D721Med (cell line): Measurements from ENCODE around the gene HSF5.

ENCODE experiments used
- DNase-seq: peaks from one replicate; pipeline ENCODE4 v3.0.0; 2011; ENCODE audit warnings: low spot score; ENCODE audit not compliant: insufficient read length
- FAIRE-seq: peaks from 2 replicates; lab custom pipeline; 2011; peaks lifted over from hg19 to GRCh38; lab: Jason Lieb, UNC
- CTCF ChIP-seq: IDR thresholded peaks from 2 replicates; pipeline ENCODE4 v1.5.1; 2012; ENCODE audit warnings: mild to moderate bottlenecking, control low read depth; ENCODE audit not compliant: insufficient read depth; ENCODE audit errors: missing control alignments

HSF5 gene

GRCh38 chr17:58412961-58413586, 75.1 kb downstream of the HSF5 start:
- DNase-seq (no peak), FAIRE-seq (no peak)
- TF ChIP-seq CTCF: no peak

DNA sequence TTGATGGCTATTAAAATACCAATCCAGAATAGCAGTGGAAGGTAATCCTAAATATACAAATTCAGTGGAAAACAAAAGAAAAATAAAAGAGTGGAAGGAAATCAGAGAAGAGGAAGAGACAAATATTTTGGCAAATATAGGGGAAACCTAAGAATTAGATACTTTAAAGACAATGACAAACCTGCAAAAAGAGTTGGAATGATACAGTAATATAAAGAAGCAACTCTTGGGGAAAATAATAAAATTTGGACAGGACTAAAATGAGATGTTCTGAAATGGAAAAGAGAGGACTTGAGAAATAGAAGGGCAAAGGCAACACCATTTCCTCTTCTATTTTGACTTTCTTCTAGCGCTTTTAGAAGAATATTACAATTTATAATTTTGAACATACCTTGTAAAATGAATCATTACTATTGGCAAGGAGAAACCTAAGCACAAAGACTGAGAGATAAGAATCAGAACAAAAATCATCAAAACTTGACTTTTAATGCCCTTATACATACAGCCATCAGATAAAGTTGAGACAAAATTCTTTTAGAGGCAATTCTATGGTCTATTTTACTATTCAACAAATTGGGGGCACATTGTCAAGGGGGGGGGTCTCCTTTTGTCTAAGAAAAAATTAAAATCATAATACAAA, 76.0 kb downstream of the HSF5 start:
- DNase-seq: no peak
- FAIRE-seq: no peak
- no peak for TF ChIP-seq CTCF

DNA sequence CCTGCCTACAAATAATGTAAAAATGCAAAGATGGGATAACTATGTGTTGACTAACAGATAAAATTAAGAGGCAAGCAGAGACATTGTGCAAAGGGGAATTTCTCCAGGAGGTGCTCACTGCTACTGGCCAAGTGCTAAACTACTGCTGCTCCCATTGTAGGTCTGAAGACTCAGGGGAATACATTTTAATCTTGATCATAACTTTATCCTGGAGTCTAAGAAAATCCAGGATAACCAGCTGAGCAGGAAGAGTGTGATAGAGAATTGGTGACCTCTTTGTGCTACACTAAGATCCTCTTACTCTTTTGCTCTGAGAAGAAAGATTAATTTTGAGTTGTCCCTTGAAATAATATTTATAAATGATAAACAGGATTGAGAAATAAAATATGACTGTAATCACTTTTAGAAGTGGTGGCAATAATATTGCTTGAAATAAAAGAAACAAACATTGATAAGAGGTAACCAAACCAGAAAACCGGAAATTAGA, 76.8 kb downstream of the HSF5 start:
- no peak for FAIRE-seq
- DNase-seq: no peak
- no peak for TF ChIP-seq CTCF

DNA sequence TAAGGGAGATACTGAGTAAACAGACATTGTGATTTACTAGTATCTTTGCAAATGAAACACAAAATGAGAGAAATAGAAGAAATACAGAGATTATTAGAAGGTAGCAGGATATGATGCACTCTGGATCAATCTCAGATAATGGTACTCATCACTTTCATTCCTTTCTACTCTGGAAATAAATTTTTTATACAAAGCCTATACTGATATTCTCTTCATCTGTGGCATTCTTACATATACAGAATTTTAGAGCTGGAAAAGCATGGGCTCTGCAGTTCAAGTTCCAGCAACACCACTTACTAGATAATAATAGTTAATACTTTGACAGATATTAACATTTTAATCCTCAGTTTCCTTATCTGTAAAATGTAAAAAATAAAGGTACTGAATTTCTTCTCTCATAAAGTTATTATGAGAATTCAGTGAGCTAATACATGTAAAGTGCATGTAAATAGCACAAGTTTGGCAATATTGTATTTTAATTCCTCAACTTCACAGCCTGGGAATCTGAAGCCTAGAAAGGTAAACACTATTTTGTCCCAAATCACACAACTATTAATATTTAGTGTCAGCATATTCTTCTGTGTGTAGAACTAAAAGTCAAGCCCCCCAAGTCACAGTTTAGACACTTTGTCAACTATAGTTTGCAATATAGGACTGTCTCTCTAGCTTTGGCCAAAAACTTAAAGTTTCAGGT, 77.3 kb downstream of the HSF5 start:
- no peak for TF ChIP-seq CTCF
- DNase-seq: no peak
- FAIRE-seq: no peak

DNA sequence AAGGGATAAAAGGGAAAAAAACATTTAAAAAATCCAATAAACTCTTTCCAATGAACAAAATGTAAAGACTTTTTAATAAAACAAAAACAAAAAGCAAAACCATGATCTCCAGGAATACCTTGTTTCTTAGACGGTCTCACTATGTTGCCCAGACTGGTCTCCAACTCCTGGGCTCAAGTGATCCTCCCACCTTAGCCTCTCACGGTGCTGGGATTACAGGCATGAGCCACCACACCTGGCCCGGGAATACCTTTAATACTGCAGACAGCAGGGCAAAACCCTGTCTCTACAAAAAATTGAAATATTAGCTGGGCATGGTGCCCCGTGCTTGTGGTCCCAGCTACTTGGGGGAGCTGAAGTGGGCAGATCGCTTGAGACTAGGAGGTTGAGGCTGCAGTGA, 78.8 kb downstream of the HSF5 start:
- no peak for TF ChIP-seq CTCF
- no peak for DNase-seq
- no peak for FAIRE-seq

GRCh38 chr17:58403311-58403710, 84.9 kb downstream of the HSF5 start:
- no peak for TF ChIP-seq CTCF
- DNase-seq: no peak

More at GRCh38 chr17:58403311-58403710, 84.9 kb downstream of the HSF5 start:
- FAIRE-seq: no peak
